Eye (tissue), 1 donor: Measurements from ENCODE around the gene CACNG3.
A peak's percentile ranks its signal among the peaks of the same experiment; 100 is the strongest.
"Not testable (repeated sequence)": the region's sequence is repeated elsewhere in the genome, so short reads cannot be mapped to it uniquely, and the experiment has no call there.

Experiments used
- DNase-seq: peaks from one replicate; pipeline ENCODE4 v3.0.0-alpha.2; 2015

The CACNG3 gene

GRCh38 chr16:24281466-24281865 is 25.3 kb downstream of the CACNG3 start:
- DNase-seq = no peak

- no peak for DNase-seq
These were observed 26.0 kb downstream of the CACNG3 start for GRCh38 chr16:24282141-24282540.

DNA sequence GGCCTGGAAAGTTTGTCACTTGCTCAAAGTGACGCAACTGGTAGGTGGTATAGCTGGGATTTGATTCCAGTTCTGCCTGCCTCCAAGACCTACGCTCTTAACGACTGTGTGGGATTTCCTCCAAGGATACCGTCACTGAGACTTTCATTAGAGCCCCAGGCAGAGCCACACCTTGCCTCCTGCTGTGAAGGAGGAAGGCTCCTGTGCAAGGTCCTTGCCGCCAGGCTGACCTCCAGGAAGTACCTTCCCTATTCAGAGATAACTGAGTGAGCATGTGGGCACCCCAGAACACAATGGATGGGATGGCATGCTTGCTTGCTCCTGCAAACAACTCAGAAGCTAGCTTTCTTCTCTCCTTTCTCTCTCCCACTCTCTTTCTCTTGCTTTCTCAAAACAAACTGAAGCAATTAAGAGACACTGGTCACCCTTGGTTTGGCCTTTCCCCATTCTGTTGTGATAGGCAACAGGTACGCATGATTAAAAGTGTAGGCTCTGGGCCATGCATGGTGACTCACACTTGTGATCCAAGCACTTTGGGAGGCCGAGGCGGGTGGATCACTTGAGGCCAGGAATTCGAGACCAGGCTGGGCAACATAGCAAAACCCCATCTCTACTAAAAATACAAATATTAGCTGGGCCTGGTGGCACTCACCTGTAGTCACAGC is 30.7 kb downstream of the CACNG3 start:
- DNase-seq = no peak

GRCh38 chr16:24288516-24288915 is 32.4 kb downstream of the CACNG3 start:
- no peak for DNase-seq

DNA sequence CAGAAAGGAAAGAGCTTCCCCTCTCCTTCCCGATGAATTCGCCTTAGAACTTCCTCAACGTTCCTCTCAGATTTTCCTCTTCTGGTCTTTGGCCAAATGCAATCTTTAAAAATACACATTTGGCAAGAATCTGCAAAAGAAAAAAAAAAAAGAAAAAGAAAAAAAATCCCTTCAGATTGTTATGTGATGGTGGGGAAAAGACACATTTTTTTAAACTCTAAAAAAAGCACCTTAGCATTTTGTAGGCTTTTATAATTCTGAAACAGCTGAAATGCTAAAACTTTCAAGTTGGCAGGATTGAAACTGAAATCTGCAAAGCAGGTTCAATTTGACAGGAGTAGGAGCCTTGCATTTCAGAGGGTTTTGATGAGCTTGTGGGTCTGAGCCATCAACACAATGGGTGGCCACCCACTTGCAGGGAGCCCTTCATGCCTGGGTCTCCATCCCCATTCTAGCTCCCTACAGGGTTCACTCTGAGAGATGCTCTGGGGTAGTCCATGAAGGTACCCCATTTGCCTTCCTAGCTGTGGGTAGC is 33.1 kb downstream of the CACNG3 start:
- no peak for DNase-seq

DNA sequence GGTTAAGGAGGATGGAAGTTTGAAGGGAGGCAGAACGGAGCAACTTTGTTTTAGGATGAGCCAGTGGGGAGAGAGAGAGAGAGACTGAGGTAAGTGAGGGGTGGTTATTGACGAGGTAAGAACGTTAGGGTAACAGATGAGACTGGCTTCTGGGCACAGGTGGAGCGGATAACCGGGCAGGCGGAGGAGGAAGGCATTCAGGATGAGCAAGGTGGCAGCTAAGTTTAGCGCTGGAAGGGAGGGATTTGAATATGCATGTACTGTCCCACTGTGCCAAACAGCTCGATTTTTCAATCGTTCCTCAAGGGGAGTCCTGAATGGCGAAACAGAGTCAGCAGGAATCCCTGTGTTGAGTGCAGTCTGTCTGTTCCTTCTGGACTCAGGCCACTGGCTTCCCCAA is 35.8 kb downstream of the CACNG3 start:
- DNase-seq = no peak

DNA sequence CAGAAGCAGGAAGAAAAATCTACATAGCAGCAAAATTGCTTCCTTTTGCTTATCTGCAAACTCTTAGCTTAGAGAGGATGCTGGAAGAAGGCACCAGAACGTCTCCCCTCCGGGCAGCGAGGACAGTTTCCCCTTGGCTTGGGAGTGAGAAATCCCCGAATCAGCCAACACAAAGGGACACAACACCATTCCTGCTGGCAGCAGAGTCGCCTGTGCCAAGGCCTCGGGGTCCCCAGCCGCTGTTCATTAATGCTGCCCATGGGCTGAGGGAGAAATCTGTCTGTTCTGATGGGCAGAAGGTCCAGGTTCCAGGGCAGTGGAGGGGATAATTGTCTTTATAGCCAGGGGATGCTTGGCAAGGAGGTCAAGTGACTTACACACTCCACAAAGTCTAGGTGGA is 38.0 kb downstream of the CACNG3 start:
- no peak for DNase-seq

DNA sequence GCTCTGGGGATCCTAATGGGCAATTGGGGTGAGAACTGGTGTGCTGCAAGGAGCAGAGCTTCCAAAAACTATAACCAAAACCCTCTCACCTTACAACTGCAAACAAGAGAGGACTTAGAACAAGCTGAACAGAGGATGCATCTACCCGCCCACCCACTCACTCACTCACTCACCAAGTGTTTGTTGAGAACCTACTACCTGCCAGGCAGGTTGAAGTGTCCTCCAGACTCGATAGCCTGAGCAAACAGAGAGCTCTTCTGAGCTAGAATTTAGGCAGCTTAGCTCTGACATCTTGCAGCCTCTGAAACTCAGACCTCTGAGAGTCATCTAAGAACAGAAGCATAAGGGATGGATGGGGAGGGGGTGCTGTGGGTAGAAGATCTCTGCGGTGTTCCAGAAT is 41.2 kb downstream of the CACNG3 start:
- no peak for DNase-seq

- no peak for DNase-seq
These were observed 42.5 kb downstream of the CACNG3 start for GRCh38 chr16:24298548-24299167.

DNA sequence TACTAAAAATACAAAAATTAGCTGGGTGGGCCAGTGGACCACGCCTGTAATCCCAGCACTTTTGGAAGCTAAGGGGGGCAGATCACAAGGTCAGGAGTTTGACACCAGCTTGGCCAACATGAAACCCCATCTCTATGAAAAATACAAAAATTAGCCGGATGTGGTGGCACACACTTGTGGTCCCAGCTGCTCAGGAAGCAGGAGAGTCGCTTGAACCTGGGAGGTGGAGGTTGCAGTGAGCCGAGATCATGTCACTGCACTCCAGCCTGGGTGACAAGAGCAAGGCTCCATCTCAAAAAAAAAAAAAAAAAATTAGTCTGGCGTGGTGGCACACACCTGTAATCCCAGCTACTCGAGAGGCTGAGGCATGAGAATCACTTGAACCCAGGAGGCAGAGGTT is 44.6 kb downstream of the CACNG3 start:
- DNase-seq = not testable (repeated sequence)

DNA sequence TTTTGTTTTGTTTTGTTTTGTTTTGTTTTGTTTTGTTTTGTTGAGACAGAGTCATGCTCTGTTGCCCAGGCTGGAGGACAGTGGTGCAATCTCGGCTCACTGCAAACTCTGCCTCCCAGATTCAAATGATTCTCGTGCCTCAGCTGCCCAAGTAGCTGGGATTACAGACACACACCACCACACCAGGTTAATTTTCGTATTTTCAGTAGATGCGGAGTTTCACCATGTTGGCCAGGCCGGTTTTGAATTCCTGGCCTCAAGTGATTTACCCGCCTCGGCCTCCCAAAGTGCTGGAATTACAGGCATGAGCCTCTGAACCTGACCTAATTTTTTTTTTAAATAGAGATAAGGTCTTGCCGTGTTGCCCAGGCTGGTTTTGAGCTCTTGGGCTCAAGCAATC is 46.5 kb downstream of the CACNG3 start:
- no peak for DNase-seq

DNA sequence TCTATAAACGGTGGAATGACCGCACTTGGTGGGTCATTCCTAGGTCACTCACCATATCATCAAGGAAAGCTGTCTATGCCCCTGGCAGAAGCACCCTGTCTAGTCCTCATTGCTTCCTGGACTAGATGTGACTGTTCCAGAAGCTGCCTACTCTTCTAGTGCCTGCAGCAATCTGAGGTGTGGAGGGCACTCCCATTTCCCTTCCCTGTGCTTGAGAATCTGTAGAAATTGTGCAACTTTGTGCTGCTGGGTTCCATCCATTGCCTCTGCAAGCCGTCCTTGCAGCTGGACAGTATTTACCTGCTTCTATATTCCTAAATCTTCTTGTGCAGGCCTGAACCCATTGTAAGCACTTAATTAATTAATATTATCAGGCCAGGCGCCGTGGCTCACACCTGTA is 52.1 kb downstream of the CACNG3 start:
- DNase-seq = no peak

DNA sequence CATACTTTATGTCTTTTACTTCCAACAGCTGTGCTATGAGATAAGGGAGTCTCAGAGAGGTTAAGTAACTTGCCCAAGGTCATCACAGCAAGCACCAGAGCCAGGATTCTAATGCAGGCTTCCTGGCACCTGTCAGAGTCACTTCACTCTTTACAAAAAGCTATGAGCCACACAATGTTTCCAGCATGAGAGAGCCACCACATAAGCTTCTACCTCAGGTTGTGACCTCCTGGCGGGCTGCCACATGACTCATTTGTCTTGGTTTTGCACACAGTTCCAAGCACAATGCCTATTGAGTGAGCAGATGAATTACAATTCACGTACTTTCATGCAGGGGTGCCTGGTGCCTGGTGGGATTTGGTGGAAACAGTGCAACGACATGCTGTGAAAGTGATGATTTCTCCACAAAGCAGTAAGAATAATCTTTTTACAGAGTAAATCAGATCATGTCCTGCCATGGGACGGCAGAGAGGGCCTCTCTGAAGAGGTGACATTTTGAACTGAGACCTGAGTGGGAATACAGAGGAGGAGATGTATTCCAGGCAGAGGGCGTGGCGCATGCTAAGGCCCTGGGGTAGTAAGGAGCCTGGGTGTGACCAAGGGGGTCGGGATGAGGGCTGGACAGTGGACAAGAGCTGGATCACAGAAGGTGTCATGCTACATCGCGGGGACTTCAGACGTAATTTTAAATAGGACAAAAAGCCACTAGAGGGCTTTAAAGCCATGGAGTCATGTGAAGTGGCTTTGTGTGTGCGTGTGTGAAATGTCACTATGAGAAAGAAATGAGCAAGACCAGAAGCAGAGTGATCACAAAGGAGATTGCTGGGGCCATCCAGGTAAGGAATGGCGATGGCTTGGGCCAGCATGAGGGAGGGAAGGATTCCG is 53.4 kb downstream of the CACNG3 start:
- peak; percentile 6 for DNase-seq

DNA sequence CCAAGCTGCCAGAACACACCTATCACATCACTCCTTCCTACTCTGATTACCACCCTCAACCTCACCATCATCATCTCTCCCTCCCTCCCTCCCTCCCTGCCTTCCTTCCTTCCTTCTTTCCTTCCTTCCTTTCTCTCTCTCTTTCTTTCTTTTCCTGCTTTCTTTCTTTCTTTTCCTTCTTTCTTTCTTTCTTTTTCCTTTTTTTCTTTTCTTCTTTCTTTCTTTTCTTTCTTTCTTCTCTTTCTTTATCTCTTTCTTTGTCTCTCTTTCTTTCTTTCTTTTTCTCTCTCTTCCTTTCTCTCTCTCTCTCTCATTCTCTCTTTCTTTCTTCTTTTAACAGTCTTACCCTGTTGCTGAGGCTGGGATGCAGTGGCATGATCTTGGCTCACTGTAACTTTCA is 59.2 kb downstream of the CACNG3 start:
- DNase-seq = no peak

DNA sequence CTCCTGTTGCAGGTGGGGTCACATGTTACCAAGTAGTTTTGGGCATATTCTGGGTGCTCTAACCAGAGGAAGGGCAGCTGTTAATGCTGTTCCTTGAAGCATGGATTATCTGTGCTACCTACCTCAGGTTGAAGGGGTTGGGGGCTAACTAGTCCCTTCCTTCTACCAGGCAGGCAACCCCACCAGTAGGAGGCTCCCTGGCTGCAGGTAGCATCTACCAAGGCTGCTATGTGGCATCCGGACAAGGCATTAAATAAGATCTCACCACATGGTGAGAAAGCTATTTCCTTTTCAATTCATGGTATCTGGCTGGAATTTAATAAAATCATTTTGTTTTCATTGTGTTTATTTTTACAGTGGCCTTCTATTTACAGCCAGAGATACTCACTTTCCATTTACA is 62.5 kb downstream of the CACNG3 start:
- DNase-seq = no peak

GRCh38 chr16:24319126-24319814 is 63.1 kb downstream of the CACNG3 start:
- DNase-seq = no peak

DNA sequence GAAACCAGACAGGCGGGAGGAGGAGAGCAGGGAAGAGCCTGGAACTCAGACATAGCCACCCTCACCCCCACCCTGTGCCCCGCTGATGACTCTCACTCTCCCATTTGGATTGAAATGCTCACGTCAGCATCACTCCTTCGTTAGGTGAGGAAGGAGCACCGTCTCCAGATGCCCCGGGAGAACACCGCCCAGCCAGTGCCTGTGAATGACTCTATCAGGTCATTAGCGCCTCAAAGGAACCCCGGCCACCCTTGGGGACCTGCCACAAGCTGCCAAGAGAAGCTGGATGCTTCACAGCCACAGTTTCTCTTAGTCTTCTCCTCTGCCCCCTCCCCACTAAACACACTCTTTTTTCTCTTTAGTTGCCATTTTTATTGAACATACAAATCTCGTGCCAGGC is 66.0 kb downstream of the CACNG3 start:
- DNase-seq = no peak

DNA sequence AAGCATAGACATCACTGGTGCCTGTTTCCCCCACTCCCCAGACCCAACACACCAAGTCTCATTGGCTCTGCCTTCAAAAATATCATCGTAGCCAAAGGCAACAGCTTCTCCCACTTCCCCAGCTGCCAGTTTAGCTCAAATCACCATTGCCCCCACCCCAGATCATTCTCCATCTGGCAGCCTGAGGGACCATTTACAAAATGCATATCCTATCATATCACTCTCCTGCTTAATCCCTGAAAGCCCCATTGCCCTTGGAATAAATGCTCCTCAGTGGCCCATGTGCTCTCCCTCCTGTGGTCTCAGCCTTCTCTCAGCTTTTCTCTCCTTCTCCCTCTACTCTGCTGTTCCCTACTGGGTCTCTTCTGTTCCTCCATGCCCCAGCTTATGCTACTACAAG is 68.3 kb downstream of the CACNG3 start:
- peak; percentile 11 for DNase-seq

- DNase-seq = no peak
These were observed 72.8 kb downstream of the CACNG3 start for GRCh38 chr16:24328835-24329452.

GRCh38 chr16:24332178-24332577 is 76.0 kb downstream of the CACNG3 start:
- no peak for DNase-seq

- DNase-seq = no peak
These were observed 76.5 kb downstream of the CACNG3 start for GRCh38 chr16:24332582-24333090.

- no peak for DNase-seq
These were observed 80.4 kb downstream of the CACNG3 start for GRCh38 chr16:24336491-24336890.
